ENCODE data around the gene MYO5B. TPM values are rescaled to one million over a fixed set of nuclear protein-coding genes. Genes with fewer than 3 reads are reported as not detected.

Gene MYO5B
- total and polyA plus RNA-seq, 10 of the 15 experiments (the other 5 are each of a cell fraction or from before 2014, with no cell fraction given) = 2.5 to 4.5 (median 3.3) TPM

GRCh38 chr18:49899657-49900330 is 295.2 kb downstream of the MYO5B start:
- SMC1A ChIA-PET (ENCODE audit: uncharacterized antibody, unreplicated experiment) = interaction anchor here (0.7 to 2.2 kb wide), 5 partner anchors 9 to 320 kb away, joined by 3 to 6 read pairs (median 3); no protein-coding TSS in a partner anchor
- no peaks in the 10 kb centered on the region; a peak in 1 of 4 replicates for H3K27me3 ChIP-seq (replicated peaks in 1 of 2; ENCODE audit: control insufficient read depth in 2 of 2, insufficient read depth in 2 of 2, low read length in 1 of 2)
- H3K4me1 ChIP-seq (ENCODE audit: control insufficient read depth, insufficient read depth, low read length) = no peaks in the 10 kb centered on the region
- H3K9me3 ChIP-seq (replicated peaks; ENCODE audit: control insufficient read depth, insufficient read depth, low read length) = no peaks in the 10 kb centered on the region
- no TSS peak for BruUV-seq (replicated peaks)
- H3K4me2 ChIP-seq (ENCODE audit: control insufficient read depth, insufficient read depth) = no peak overlapping the region
- no peaks in the 10 kb centered on the region for H3K79me2 ChIP-seq (ENCODE audit: control insufficient read depth, insufficient read depth, low read length)
- no peak overlapping the region for H2AFZ ChIP-seq (ENCODE audit: control insufficient read depth, low read depth, low read length)
- POLR2A ChIA-PET = no interaction called here
- WGBS (ENCODE audit: insufficient coverage, insufficient replicate concordance, low lambda C conversion rate, missing lambda C conversion rate) = 9% methylated on average over 5 of the region's 5 CpGs
- in situ Hi-C loops (cut with MboI) = no loop called here
- TF ChIP-seq STAT3 (IDR thresholded peaks at IDR 0.05; ENCODE audit: low read depth, low read length) = no peak
- no peak for TF ChIP-seq NFYA (IDR thresholded peaks at IDR 0.05; ENCODE audit: borderline replicate concordance, low read depth, low read length)
- no peak for TF ChIP-seq SMAD1 (IDR thresholded peaks at IDR 0.05; ENCODE audit: low read depth, partially characterized antibody)
- no peak for TF ChIP-seq CREB1 (IDR thresholded peaks at IDR 0.05; ENCODE audit: low read depth)
- TF ChIP-seq BMI1 (IDR thresholded peaks at IDR 0.05; ENCODE audit: borderline replicate concordance) = no peak
- no peak for TF ChIP-seq KLF5 (IDR thresholded peaks at IDR 0.05; ENCODE audit: partially characterized antibody)
- no peak for TF ChIP-seq BHLHE40 (IDR thresholded peaks at IDR 0.05; ENCODE audit: borderline replicate concordance in 1 of 2, low read depth in 2 of 2, low read length in 1 of 2)
- no peak for TF ChIP-seq BCLAF1 (IDR thresholded peaks at IDR 0.05)
- no peak for TF ChIP-seq SUZ12 (IDR thresholded peaks at IDR 0.05; ENCODE audit: unreplicated experiment)
- TF ChIP-seq MYB (IDR thresholded peaks at IDR 0.05; ENCODE audit: borderline replicate concordance, low read depth, low read length) = no peak
- no peak for TF ChIP-seq GABPA (IDR thresholded peaks at IDR 0.05; ENCODE audit: low read depth)
- TF ChIP-seq ELK1 (IDR thresholded peaks at IDR 0.05; ENCODE audit: low read depth, low read length) = no peak
- TF ChIP-seq CBX5 (IDR thresholded peaks at IDR 0.05; ENCODE audit: low read depth) = no peak
- TF ChIP-seq CUX1 (IDR thresholded peaks at IDR 0.05; ENCODE audit: insufficient replicate concordance, low read depth, low read length) = no peak
- no peak for DNase-seq (ENCODE audit: low read depth, low spot score)
- no peak overlapping the region for H3K4me3 ChIP-seq
- CTCF ChIA-PET = interaction anchor here (0.7 kb wide), 1 partner anchor 59 kb away, joined by 3 read pairs; no protein-coding TSS in a partner anchor
- RAD21 ChIA-PET (ENCODE audit: unreplicated experiment) = interaction anchor here (1.0 kb wide), 1 partner anchor 530 kb away, joined by 3 read pairs; no protein-coding TSS in a partner anchor
- no peak for FAIRE-seq
- intact Hi-C loops (cut with micrococcal nuclease; ENCODE audit: unreplicated experiment) = no loop called here
- H3K9ac ChIP-seq (ENCODE audit: control insufficient read depth, insufficient read depth, low read length) = no peak overlapping the region
- no peaks in the 10 kb centered on the region for H4K20me1 ChIP-seq (ENCODE audit: control insufficient read depth, insufficient read depth)
- H3K36me3 ChIP-seq (ENCODE audit: control insufficient read depth in 2 of 2, insufficient read depth in 2 of 2, low read length in 1 of 2) = no peaks in the 10 kb centered on the region
- ATAC-seq = no peak
- no peak overlapping the region for H3K27ac ChIP-seq (ENCODE audit: control insufficient read depth, insufficient read depth)
